Right lung (tissue), 5 donors: ENCODE measurements around the gene SLC12A4. TPM values are rescaled to one million over a fixed set of nuclear protein-coding genes. Genes with fewer than 3 reads are reported as not detected.
"Not testable (repeated sequence)": the region's sequence is repeated elsewhere in the genome, so short reads cannot be mapped to it uniquely, and the experiment has no call there.

Experiments
- DNase-seq, 2 donors: peaks; one replicate each; pipeline ENCODE4 v3.0.0-alpha.2; 2013
- polyA plus RNA-seq, 5 donors: library from polyadenylated mRNA; unstranded; fragments of 120-200 nt; gene quantifications; one replicate each; pipeline versions ENCODE4 v1.2.1 to v1.2.3, GENCODE V29; 2013; ENCODE audit warnings: inconsistent platforms in 1 of 5, low replicate concordance in 1 of 5; ENCODE audit not compliant: insufficient read length in 5 of 5, insufficient read depth in 1 of 5

Gene SLC12A4
- polyA plus RNA-seq, 5 donors: 36.1 to 53.9 (median 47.5) TPM

DNA sequence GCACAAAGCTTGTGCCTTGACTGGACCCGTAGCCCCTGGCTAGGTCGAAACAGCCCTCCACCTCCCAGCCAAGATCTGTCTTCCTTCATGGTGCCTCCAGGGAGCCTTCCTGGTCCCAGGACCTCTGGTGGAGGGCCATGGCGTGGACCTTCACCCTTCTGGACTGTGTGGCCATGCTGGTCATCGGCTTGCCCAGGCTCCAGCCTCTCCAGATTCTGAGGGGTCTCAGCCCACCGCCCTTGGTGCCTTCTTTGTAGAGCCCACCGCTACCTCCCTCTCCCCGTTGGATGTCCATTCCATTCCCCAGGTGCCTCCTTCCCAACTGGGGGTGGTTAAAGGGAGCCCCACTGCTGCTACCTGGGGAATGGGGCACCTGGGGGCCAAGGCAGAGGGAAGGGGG lies 40.3 kb downstream of the SLC12A4 start:
- no peak for DNase-seq

DNA sequence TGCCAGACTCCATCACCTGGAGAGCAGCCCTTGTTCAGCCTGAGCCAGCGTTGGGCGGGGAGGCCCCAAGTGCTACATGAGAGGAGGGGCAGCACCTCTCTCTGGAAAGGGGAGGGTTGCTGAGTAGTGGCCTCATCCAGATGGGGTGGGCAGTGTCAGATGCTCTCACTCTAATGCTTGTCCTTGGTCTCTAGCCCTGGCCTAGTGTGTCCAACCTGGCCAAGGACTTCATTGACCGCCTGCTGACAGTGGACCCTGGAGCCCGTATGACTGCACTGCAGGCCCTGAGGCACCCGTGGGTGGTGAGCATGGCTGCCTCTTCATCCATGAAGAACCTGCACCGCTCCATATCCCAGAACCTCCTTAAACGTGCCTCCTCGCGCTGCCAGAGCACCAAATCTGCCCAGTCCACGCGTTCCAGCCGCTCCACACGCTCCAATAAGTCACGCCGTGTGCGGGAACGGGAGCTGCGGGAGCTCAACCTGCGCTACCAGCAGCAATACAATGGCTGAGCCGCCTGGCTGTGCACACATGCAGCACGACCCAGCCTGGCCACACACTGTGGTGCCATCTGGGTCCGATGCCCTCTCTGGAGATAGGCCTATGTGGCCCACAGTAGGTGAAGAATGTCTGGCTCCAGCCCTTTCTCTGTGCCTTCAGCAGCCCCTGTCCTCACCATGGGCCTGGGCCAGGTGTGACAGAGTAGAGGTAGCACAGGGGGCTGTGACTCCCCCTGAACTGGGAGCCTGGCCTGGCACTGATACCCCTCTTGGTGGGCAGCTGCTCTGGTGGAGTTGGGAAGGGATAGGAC lies 41.1 kb downstream of the SLC12A4 start:
- no peak for DNase-seq

DNA sequence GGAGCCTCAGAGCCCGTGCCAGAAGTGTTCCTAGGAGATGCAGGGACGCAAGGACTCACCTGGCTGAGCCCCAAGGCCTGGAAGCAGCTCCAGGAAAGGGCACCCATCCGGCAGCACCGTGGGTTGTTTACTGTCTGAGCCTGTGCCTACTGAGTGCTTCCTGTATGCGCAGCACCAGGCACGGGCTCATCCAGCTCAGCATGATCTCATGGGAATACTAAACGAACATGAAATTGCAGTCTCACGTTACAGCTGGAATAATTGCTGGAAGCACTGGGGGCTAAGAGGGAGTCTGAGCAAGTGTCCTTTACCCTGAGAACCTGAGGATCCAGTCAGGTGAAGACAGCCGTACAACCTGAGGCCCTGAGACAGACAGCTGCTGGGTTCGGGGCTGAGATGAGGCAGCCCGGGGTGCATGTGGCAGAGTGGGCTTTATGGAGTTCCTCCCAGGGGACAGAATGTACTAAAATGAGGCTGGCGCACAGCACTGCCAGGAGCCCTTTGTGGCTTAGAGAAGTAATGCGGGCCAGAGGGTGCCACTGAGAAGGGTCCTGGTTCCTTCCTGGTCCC lies 42.2 kb downstream of the SLC12A4 start:
- DNase-seq: no peak

DNA sequence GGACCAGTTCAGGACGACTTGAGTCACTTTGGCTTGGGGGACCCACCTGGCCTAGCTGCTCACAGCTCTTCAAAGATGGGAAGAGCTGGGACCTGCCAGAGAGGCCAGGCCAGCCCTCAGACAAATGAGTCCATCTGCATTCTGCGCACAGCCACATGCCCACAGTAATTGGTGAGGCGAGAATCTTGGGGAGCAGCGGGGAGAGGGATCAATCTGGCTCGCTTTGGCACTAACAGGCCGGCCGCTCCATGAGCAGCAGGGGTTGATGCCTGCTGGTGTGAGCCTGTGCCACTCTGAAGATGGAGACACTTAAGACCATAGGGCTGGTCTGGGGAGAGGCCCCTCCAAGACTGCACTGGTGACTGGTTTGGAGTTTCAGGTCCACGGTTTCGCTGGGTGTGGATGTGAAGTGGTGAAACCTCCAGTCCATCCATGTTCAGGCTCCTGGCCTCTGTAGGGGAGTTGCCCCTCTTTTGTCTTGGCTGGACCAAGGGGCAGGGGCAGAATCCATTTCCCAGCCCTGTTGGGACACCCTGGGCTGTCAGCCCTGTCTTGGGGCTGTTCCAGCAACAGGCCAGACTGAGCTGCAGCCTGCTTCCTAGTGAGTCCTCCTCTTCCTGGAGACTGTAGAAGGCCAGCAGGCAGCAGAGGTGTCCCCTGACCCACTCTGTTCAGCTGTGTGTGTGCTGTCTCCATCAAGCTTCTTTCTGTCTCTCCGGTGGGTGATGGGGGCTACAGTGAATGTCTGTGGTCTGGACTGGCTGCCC lies 44.1 kb downstream of the SLC12A4 start:
- DNase-seq: no peak

DNA sequence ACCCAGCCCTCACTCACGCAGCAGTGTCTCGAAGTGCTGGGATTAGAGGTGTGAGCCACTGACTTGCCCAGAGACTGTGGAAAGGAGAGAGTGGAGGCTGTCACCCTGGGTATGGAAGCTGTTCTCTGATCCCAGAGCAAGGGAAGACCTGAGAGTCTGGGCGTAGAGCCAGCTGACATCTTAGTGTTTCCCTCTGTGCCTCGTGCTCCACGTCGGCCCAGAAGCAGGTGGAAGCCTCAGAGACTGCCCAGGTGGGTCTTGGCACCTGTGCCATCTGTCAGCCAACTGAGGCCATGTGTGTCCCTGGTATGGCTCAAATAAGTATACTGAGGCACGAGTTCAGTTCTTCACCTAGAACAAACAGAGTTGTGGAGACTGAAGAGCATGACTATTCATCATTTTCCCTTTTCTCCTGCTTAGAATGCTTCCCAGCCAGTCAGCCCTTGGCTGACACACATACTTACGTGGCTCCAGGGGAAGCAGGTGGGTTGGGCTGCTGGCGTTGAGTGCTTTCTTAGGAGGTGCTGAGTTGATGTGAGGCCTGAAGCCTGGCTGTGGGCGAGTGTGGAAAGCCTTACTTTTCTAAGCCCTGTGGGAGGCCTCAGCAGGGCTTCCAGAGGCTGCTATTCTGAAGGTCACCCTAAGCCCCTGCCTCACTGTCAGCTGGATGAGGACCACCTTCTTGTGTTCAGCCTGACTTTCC lies 44.9 kb downstream of the SLC12A4 start:
- no peak for DNase-seq

DNA sequence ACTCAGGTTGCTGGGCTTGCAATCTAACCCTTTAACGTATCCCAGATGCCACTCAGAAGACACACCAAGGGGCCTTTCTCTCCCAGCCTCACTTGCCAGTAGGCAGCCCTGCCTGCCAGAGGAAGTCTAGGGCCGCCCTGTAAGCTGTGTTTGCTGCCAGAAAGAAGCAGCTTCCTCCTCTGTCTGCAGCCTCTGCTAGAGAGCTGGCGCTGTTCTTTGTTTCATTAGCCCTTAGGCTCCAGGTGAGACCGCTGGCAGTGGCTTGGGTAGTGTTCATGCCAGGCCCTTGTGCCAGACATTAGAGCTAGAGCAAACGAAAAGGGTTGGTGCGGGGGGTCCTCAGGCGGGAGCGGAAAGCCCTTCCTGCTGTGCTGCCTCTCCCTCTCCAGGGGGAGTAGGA lies 45.7 kb downstream of the SLC12A4 start:
- no peak for DNase-seq

DNA sequence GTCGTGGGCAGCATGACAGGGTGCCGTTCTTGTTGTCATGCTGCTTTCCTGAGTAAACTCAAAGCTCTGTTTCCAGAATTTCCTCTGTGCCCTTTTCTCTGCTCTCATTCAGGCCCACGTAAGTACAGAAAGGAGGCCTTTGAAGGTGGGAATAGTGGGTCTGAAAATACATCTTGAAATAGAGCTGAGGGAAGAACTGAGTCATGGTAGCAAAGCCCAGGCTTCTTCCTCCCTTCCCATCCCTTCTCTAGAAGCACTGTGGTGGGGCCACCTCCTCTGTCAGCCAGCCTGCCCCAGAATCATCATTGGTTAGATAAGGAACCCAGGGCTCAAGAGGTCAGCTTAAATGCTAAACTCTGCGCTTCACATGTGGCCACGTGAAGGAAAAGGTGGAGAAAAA lies 46.2 kb downstream of the SLC12A4 start:
- no peak for DNase-seq

DNA sequence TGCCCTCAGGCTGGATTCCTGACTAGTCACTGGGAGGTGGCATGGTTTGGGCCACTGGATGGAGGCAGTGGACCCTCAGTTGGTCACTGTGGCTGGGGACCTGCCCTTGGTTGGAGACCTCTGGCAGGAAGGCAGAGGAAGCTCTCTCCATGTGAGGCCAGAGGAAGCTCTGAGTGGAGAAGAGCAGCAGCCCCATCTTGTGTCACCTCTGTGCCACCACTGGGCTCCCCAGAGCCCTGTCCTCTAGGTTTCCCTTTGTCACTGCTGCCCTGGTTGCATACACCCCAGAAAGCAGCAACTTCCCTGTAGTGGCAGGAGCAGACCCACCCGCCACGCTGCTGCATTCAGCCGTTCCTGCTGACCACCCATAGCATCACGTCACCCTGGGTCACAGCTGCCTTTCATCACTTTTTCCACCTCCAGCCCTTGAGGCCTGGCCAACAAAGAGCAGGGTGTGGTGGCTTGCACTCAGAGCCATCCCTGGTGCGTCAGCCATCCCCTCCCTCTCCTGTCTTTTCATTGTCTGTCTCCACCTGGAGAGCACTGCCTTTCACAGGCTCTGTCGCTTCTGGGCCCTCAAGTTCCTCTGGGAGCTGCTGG lies 48.7 kb downstream of the SLC12A4 start:
- no peak for DNase-seq

DNA sequence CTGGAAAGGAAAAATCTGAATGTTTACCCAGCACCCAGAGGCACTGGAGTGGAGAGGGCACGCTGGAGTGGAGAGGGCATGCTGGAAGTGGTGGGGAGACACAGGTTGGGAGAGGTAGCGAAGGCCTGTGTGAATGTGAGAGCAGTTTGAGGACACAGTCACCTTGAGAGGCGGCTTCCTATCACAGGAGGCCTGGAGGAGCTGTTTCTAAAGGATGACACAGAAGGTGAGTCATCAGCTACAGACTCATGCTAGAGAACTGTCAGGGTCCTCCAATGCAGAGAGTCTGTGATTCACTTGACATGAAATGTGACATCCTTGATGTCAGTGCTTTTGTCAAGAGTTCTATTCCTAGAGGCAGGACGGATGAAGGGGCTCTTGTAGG lies 50.6 kb downstream of the SLC12A4 start:
- no peak for DNase-seq

DNA sequence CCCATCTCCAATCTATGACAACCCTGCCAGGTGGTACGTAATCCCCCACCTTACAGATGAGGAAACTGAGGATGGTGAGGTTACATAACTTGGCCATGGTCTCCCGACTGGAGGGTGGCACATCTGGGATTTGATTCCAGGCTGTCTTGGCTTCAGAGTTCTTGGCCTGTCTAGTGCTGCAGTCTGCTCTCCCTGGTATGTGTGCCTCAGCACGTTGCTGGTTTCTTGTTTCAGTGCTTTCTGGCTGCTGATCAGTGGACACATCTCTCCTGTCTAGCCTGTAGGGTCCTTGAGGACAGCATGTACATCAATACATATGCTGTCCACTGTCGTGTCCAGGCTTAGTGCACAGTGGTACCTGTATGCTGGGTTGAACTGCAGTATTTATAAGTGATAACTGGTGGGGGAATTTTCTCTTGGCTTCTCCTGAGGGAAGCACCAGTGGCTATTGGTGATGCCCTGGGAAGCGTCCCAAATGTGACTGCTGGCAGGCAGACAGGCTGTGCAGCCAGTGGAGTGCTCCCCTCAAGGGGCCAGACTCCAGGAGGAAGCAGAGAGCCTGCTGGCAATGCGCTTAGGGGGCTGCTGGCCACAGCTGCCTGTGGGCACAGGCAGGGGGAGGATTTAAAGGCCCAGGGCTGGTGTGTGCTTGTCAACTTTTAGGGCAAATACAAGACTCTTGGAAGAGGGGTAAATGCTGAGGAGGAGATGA lies 51.1 kb downstream of the SLC12A4 start:
- no peak for DNase-seq

DNA sequence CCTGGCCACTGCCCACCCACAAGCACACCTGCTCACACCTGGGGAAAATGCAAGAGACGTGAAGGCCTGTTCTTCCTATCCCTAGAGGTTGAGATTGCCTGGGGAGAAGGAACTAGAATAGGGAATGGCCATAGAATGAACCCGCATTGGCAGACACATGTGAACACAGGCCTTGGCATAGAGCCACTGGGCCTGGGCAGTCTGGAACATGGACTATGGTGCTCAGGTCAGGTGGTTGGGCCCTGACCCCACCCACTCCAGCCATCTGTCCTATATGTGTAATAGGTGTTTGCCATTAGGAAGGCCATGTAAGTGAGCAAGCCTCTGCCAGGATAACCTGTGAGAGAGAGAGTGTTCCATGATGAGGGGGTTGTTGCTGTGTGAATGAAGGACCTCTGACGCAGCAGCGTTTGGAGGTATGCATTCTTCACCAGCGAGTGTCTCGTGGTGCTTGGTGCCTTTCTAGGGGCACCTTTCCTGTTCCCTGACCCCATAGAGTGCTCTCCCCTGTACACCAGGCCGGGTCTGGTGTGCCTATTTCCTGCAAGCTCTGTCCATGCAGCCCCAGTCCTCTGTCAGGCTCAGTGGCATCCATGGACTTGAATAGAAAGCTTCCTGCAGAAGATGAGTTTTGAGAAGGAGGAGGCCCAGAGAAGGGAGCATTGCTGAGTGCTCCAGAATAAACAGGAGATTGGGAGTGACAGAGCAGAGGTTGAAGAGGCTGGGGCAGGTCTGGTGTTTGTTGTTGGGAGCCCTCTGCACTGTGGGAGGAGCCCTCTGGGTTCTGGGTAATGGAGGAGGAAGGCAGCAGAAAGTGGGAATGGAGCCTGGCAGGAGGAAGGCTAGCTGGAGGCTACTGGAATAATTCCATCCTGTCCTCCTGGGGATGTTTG lies 52.4 kb downstream of the SLC12A4 start:
- DNase-seq: no peak

DNA sequence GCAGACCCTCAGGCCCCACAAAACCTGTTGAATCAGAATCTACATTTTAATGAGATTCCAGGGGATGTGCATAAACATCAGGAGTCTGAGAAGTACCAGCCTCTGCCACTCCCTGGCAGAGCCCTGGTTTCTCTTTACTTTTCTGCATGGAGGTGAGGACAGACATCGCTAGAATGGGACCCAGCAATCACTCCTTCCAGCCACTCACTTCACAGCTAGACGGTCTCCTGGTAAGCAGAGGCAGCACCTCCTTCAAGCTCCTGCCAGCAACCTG lies 53.0 kb downstream of the SLC12A4 start:
- DNase-seq: not testable (repeated sequence)

DNA sequence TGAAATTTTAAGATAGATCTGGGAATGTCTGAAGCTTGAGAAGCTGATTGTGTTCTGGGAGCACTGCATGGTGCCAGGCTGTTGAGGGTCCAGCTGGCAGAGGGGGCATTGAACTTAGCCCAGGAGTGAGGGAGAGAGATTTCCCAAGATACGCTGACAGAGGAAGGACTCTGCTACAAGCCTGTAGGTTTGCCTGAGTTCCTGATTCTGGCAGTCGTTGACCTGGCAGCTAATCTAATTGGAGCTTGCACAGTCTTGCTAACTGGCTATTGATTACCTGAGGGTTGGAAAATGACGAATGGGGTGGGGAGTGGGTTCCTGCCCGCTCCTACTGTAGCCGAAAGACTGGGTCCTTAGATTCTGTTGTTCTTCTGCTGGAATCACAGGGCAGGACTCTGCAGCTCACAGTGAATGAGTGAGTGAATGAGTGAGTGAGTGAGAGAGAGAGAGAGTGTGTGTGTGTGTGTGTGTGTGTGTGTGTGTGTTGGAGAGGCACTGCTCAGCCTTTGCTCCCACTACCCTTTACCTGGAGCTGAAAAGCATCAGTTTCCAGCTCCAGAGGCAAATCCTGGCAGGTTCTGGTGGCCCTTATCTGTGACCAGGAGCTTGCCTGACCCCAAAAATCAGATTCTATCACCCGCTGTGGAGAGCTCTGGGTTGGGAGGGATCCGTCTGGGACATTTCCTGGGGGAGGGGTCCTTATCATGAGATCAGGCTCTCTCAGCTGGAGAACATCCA lies 53.5 kb downstream of the SLC12A4 start:
- no peak for DNase-seq

DNA sequence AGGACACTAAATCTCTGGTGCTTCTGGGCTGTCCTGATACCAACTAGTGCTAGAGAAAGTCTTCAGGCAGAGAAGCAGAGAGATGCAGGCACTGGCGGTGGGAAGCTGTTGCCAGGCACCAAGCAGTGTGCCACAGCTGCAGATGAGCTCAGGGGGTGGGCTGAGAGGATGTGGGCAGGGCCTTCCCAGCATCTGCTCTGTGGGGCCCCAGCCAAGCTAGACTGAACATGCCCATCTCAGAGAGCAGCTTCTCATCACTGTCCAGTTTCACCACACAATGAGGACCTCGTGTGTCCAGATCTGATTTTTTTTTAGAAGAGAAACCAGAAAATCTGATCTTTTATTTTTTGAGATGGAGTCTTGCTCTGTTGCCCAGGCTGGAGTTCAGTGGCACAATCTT lies 58.3 kb downstream of the SLC12A4 start:
- DNase-seq: no peak

DNA sequence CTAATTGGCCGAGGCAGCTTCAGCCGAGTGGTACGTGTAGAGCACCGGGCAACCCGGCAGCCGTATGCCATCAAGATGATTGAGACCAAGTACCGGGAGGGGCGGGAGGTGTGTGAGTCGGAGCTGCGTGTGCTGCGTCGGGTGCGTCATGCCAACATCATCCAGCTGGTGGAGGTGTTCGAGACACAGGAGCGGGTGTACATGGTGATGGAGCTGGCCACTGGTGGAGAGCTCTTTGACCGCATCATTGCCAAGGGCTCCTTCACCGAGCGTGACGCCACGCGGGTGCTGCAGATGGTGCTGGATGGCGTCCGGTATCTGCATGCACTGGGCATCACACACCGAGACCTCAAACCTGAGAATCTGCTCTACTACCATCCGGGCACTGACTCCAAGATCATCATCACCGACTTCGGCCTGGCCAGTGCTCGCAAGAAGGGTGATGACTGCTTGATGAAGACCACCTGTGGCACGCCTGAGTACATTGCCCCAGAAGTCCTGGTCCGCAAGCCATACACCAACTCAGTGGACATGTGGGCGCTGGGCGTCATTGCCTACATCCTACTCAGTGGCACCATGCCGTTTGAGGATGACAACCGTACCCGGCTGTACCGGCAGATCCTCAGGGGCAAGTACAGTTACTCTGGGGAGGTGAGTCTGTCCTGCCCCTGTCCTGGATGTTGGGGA lies 59.2 kb downstream of the SLC12A4 start:
- DNase-seq: no peak

DNA sequence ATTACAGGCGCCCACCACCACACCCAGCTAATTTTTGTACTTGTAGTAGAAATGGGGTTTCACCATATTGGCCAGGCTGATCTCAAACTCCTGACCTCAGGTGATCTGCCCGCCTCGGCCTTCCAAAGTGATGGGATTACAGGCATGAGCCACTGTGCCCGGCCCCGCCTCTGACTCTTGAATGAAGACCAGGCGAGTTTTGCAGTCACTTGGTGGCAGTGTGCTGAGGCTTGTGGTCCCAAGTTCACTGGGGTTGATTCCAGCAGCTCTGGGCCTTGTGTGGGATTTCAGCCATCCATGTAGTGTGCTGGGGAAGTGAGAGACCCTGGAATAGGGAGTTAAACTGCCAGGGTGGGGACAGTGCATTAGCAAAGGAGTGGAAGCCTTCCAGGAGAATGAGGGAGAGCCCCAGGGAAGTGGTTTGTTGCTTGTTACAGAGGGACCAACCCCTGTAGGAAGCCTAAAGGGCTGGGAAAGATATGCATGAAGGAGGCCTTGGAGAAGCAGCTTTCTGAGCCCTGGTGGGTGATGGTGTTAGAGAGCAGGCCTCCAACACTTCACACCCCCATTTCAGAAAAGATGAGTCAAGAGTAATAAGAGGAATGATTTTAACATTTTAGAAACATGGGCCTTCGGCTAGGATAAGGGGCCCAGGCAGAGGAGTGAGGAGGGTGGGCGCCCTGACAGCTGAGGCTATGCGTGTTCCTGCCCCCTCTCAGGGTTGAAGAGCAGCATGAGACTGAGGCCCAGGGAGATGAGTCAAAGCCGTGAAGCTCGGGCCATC lies 60.8 kb downstream of the SLC12A4 start:
- DNase-seq: no peak

DNA sequence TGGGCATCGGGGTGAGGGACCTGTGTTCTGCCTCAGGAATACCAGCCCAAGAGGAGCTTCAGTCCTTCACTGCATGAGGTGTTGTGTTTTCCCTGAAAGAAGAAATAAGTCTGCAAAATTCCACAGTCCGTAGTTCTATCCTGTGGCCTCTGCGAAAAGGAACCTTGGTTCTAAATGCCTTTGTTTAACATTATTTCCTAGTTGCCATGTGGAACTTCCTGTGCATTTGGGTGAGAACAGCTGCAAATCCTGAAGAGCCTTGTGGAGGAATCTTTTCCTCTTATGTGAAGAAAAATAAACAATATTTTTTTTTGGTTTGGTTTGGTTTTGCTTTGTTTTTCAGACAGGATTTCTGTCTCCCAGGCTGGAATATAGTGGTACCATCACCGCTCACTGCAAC lies 65.6 kb downstream of the SLC12A4 start:
- no peak for DNase-seq

DNA sequence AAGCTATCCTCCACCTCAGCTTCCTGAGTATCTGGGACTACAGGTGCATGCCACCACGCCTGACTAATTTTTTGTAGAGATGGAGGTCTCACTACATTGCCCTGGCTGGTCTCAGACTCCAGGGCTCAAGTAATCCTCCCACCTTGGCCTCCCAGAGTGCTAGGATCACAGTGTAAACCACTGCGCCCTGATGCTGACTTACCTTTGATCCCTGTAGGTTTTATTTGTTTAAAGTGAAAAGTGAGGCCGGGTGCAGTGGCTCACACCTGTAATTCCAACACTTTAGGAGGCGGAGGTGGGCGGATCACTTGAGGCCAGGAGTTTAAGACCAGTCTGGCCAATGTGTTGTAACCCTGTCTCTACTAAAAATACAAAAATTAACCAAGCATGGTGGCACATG lies 66.7 kb downstream of the SLC12A4 start:
- no peak for DNase-seq
